ENCODE data around the gene SYT4. TPM values are rescaled to one million over a fixed set of nuclear protein-coding genes. Genes with fewer than 3 reads are reported as not detected.

Gene SYT4
- total and polyA plus RNA-seq, 7 experiments from 2014 or later: not detected

DNA sequence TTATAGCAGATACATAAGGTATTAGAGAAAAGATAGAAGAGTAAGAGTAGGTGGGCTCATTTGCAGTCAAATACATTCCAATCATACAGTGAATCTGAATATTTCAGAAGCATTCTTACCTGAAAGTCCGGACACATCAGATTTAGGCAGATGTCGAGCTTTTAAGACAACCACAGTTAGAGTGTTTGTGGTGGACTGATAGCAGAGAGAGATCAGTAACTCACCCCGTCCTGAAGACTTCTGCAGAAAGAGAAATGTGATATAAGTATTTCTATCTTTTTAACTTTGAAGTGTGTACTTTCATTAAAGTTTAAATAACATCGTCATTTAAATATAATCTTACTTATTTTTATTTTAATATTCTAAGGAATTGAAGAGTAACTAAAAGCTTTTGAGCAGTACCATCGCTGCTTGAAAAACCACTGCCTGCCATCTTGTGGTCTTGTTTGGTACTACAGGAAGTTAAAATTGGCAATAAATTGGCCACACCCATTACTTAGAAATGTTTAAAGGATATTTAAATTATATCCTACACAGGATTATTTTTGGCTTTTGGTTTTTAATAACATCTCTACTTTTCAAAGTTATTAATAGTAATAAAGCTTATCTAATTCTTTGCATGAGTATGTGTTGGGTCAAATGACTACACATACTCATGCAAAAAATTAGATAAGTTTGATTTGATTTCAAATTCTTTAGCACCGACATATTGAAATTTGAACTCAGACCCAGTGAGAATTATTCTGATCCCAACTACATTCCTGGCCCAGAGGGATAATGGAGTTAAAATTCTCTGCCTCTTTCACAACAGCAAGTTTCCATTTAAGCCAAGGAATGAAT is 5.5 kb downstream of the SYT4 start:
- H3K9me3 ChIP-seq (ENCODE audit: control insufficient read depth in 2 of 3, low read length in 3 of 3): no peaks in the 10 kb centered on the region
- DNase-seq (peak in 5 of 9 donors; percentile 2 to 16 (median 5)), ATAC-seq (peak; percentile 46)
- Mint-ChIP-seq H3K4me3 (no peak overlapping the region), H3K27ac (no peak overlapping the region), H3K4me1 (peaks cover 0 to 4% (median 0%) of the 10 kb centered on the region in 7 donors), H3K27me3 (peaks cover 0 to 15% (median 6%) of the 10 kb centered on the region in 5 donors), H3K9me3 (peaks cover 0 to 1% (median 0%) of the 10 kb centered on the region in 11 donors), H3K36me3 (no peaks in the 10 kb centered on the region)
- H3K27me3 ChIP-seq (ENCODE audit: control insufficient read depth in 2 of 2, insufficient read depth in 2 of 2, low read length in 2 of 2): no peaks in the 10 kb centered on the region
- no peak overlapping the region for H3K27ac ChIP-seq (ENCODE audit: low read depth, low read length)
- intact Hi-C loops (cut with micrococcal nuclease): loop anchor here (1.0 to 10.0 kb wide), 5 partner anchors 57 to 1219 kb away; no protein-coding TSS in a partner anchor
- H3K4me1 ChIP-seq (ENCODE audit: control insufficient read depth in 2 of 2, insufficient read depth in 2 of 2, low read length in 2 of 2): no peaks in the 10 kb centered on the region
- no peak overlapping the region for H3K4me3 ChIP-seq (ENCODE audit: low read length)
- CTCF ChIA-PET: interaction anchor here (1.6 kb wide), 1 partner anchor 1158 kb away, joined by 13 read pairs; no protein-coding TSS in a partner anchor
- H3K36me3 ChIP-seq (ENCODE audit: control insufficient read depth in 2 of 3, insufficient read depth in 3 of 3, low read length in 3 of 3): no peaks in the 10 kb centered on the region
- POLR2A ChIA-PET: no interaction called here

GRCh38 chr18:43267818-43268217 is 9.5 kb downstream of the SYT4 start:
- Histone ChIP-seq H3K36me3 (ENCODE audit: control insufficient read depth in 2 of 3, insufficient read depth in 3 of 3, low read length in 3 of 3) (no peaks in the 10 kb centered on the region), H3K4me1 (ENCODE audit: control insufficient read depth in 2 of 2, insufficient read depth in 2 of 2, low read length in 2 of 2) (no peaks in the 10 kb centered on the region), H3K9me3 (ENCODE audit: control insufficient read depth in 2 of 3, low read length in 3 of 3) (no peaks in the 10 kb centered on the region), H3K27me3 (ENCODE audit: control insufficient read depth in 2 of 2, insufficient read depth in 2 of 2, low read length in 2 of 2) (no peaks in the 10 kb centered on the region), H3K4me3 (ENCODE audit: low read length) (no peak overlapping the region), H3K27ac (ENCODE audit: low read depth, low read length) (no peak overlapping the region)
- DNase-seq (no peak), ATAC-seq (no peak)
- ChIA-PET POLR2A (no interaction called here), CTCF (interaction anchor here (0.7 kb wide), 1 partner anchor 1239 kb away, joined by 3 read pairs; no protein-coding TSS in a partner anchor)
- H3K4me3 Mint-ChIP-seq: no peak overlapping the region
- intact Hi-C loops (cut with micrococcal nuclease): no loop called here
- peaks cover 0 to 4% (median 0%) of the 10 kb centered on the region in 7 donors for H3K4me1 Mint-ChIP-seq
- no peak overlapping the region for H3K27ac Mint-ChIP-seq
- no peaks in the 10 kb centered on the region for H3K27me3 Mint-ChIP-seq
- no peaks in the 10 kb centered on the region for H3K36me3 Mint-ChIP-seq
- H3K9me3 Mint-ChIP-seq: peaks cover 0 to 8% (median 4%) of the 10 kb centered on the region in 11 donors

DNA sequence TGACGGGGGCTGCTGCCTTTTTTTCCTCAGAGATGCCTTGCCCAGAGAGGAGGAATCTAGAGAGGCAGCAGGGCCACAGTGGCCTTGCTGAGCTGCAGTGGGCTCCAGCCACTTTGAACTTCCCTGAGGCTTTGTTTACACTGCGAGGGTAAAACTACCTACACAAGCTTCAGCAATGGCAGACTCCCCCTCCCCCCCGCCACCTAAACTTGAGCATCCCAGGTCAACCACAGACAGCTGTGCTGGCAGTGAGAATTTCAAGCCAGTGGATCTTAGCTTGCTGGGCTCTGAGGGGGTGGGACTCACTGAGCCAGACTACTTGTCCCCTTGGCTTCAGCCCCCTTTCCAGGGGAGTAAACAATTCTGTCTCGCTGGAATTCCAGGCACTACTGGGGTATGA is 11.8 kb downstream of the SYT4 start:
- ChIA-PET CTCF (no interaction called here), POLR2A (no interaction called here)
- no peak overlapping the region for H3K4me3 Mint-ChIP-seq
- H3K9me3 ChIP-seq (ENCODE audit: control insufficient read depth in 2 of 3, low read length in 3 of 3): no peaks in the 10 kb centered on the region
- no peak for ATAC-seq
- peaks cover 0 to 19% (median 8%) of the 10 kb centered on the region in 11 donors for H3K9me3 Mint-ChIP-seq
- H3K4me1 Mint-ChIP-seq: no peaks in the 10 kb centered on the region
- H3K4me3 ChIP-seq (ENCODE audit: low read length): no peak overlapping the region
- intact Hi-C loops (cut with micrococcal nuclease): no loop called here
- no peak overlapping the region for H3K27ac ChIP-seq (ENCODE audit: low read depth, low read length)
- no peak overlapping the region for H3K27ac Mint-ChIP-seq
- no peaks in the 10 kb centered on the region for H3K4me1 ChIP-seq (ENCODE audit: control insufficient read depth in 2 of 2, insufficient read depth in 2 of 2, low read length in 2 of 2)
- H3K27me3 Mint-ChIP-seq: no peaks in the 10 kb centered on the region
- no peaks in the 10 kb centered on the region for H3K36me3 Mint-ChIP-seq
- H3K27me3 ChIP-seq (ENCODE audit: control insufficient read depth in 2 of 2, insufficient read depth in 2 of 2, low read length in 2 of 2): no peaks in the 10 kb centered on the region
- DNase-seq: no peak
- no peaks in the 10 kb centered on the region for H3K36me3 ChIP-seq (ENCODE audit: control insufficient read depth in 2 of 3, insufficient read depth in 3 of 3, low read length in 3 of 3)

- POLR2A ChIA-PET: no interaction called here
- Mint-ChIP-seq H3K27ac (no peak overlapping the region), H3K9me3 (peaks cover 0 to 7% (median 4%) of the 10 kb centered on the region in 11 donors), H3K36me3 (no peaks in the 10 kb centered on the region), H3K4me1 (no peaks in the 10 kb centered on the region), H3K4me3 (no peak overlapping the region), H3K27me3 (no peaks in the 10 kb centered on the region)
- Histone ChIP-seq H3K27me3 (ENCODE audit: control insufficient read depth in 2 of 2, insufficient read depth in 2 of 2, low read length in 2 of 2) (no peaks in the 10 kb centered on the region), H3K4me1 (ENCODE audit: control insufficient read depth in 2 of 2, insufficient read depth in 2 of 2, low read length in 2 of 2) (no peaks in the 10 kb centered on the region), H3K36me3 (ENCODE audit: control insufficient read depth in 2 of 3, insufficient read depth in 3 of 3, low read length in 3 of 3) (no peaks in the 10 kb centered on the region), H3K9me3 (ENCODE audit: control insufficient read depth in 2 of 3, low read length in 3 of 3) (no peaks in the 10 kb centered on the region), H3K4me3 (ENCODE audit: low read length) (no peak overlapping the region), H3K27ac (ENCODE audit: low read depth, low read length) (no peak overlapping the region)
- no peak for ATAC-seq
- DNase-seq: no peak
- intact Hi-C loops (cut with micrococcal nuclease): no loop called here
- CTCF ChIA-PET: no interaction called here
Observed at GRCh38 chr18:43248610-43249249, 28.6 kb downstream of the SYT4 start.

- no peak for DNase-seq
- H3K4me3 ChIP-seq (ENCODE audit: low read length): no peak overlapping the region
- H3K9me3 Mint-ChIP-seq: peaks cover 0 to 7% (median 4%) of the 10 kb centered on the region in 11 donors
- ChIA-PET POLR2A (no interaction called here), CTCF (no interaction called here)
- no peaks in the 10 kb centered on the region for H3K27me3 Mint-ChIP-seq
- H3K9me3 ChIP-seq (ENCODE audit: control insufficient read depth in 2 of 3, low read length in 3 of 3): no peaks in the 10 kb centered on the region
- no peak overlapping the region for H3K27ac ChIP-seq (ENCODE audit: low read depth, low read length)
- intact Hi-C loops (cut with micrococcal nuclease): no loop called here
- H3K36me3 ChIP-seq (ENCODE audit: control insufficient read depth in 2 of 3, insufficient read depth in 3 of 3, low read length in 3 of 3): no peaks in the 10 kb centered on the region
- H3K4me3 Mint-ChIP-seq: no peak overlapping the region
- no peaks in the 10 kb centered on the region for H3K27me3 ChIP-seq (ENCODE audit: control insufficient read depth in 2 of 2, insufficient read depth in 2 of 2, low read length in 2 of 2)
- no peaks in the 10 kb centered on the region for H3K4me1 Mint-ChIP-seq
- H3K36me3 Mint-ChIP-seq: no peaks in the 10 kb centered on the region
- no peak overlapping the region for H3K27ac Mint-ChIP-seq
- no peak for ATAC-seq
- no peaks in the 10 kb centered on the region for H3K4me1 ChIP-seq (ENCODE audit: control insufficient read depth in 2 of 2, insufficient read depth in 2 of 2, low read length in 2 of 2)
Observed at GRCh38 chr18:43247944-43248343, 29.3 kb downstream of the SYT4 start.

DNA sequence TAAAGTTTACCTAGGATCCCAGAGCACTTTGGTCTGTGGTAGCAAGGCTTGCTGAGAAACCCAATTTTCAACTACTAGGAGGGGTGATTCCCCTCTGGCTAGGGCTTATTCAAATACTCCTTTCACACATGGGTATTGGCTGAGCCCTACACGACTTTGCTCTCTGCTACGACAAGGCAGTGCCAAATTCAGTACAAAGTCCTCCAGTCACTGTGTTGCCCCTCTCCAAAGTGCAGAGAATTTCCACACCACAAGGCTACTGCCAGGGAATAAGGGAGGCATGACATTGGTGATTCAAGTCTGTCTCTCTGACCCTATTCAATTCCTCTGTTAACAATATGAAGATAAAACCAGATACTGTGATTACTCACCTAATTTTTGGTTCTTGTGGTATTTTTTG is 38.9 kb downstream of the SYT4 start:
- Histone ChIP-seq H3K27me3 (ENCODE audit: control insufficient read depth in 2 of 2, insufficient read depth in 2 of 2, low read length in 2 of 2) (no peaks in the 10 kb centered on the region), H3K9me3 (ENCODE audit: control insufficient read depth in 2 of 3, low read length in 3 of 3) (no peaks in the 10 kb centered on the region), H3K4me1 (ENCODE audit: control insufficient read depth in 2 of 2, insufficient read depth in 2 of 2, low read length in 2 of 2) (no peaks in the 10 kb centered on the region), H3K27ac (ENCODE audit: low read depth, low read length) (no peak overlapping the region), H3K4me3 (ENCODE audit: low read length) (no peak overlapping the region), H3K36me3 (ENCODE audit: control insufficient read depth in 2 of 3, insufficient read depth in 3 of 3, low read length in 3 of 3) (no peaks in the 10 kb centered on the region)
- intact Hi-C loops (cut with micrococcal nuclease): no loop called here
- ATAC-seq (no peak), DNase-seq (no peak)
- no peaks in the 10 kb centered on the region for H3K36me3 Mint-ChIP-seq
- ChIA-PET POLR2A (no interaction called here), CTCF (no interaction called here)
- peaks cover 0 to 21% (median 5%) of the 10 kb centered on the region in 11 donors for H3K9me3 Mint-ChIP-seq
- no peak overlapping the region for H3K27ac Mint-ChIP-seq
- H3K4me1 Mint-ChIP-seq: no peaks in the 10 kb centered on the region
- no peak overlapping the region for H3K4me3 Mint-ChIP-seq
- no peaks in the 10 kb centered on the region for H3K27me3 Mint-ChIP-seq
